ENCODE results near the gene FGF11.
"Not testable (repeated sequence)": the region's sequence is repeated elsewhere in the genome, so short reads cannot be mapped to it uniquely, and the experiment has no call there.

FGF11 gene

GRCh38 chr17:7479213-7480088 is 40.1 kb downstream of the FGF11 start, which contains the start of gene ZBTB4:
Gene ZBTB4, minus strand, starts transcription at chr17:7479631. Its CDS starts 12,830 bp downstream, at chr17:7466801.
- in situ Hi-C loops (cut with MboI; ENCODE audit: low pct_unique_long_range_greater_than_20kb, low sequenced_read_pairs, unreplicated experiment) = no loop called here
- TF ChIP-seq CTCF (IDR thresholded peaks at IDR 0.05; ENCODE audit: extremely low read depth, insufficient read depth, missing control alignments) = no peak
- DNase-seq (ENCODE audit: low spot score) = peak; percentile 86

- in situ Hi-C loops (cut with MboI; ENCODE audit: low pct_unique_long_range_greater_than_20kb, low sequenced_read_pairs, unreplicated experiment) = no loop called here
- no peak for TF ChIP-seq CTCF (IDR thresholded peaks at IDR 0.05; ENCODE audit: extremely low read depth, insufficient read depth, missing control alignments)
- no peak for DNase-seq (ENCODE audit: low spot score)
These were observed 40.7 kb downstream of the FGF11 start for GRCh38 chr17:7480089-7480384.

GRCh38 chr17:7481275-7481674 is 42.0 kb downstream of the FGF11 start, which contains the start of gene SLC35G6:
Gene SLC35G6, plus strand, starts transcription at chr17:7481446. Its CDS starts 71 bp downstream, at chr17:7481517.
- in situ Hi-C loops (cut with MboI; ENCODE audit: low pct_unique_long_range_greater_than_20kb, low sequenced_read_pairs, unreplicated experiment); DNase-seq (ENCODE audit: low spot score): not testable (repeated sequence)

- peak; percentile 9 for DNase-seq (ENCODE audit: low spot score)
- in situ Hi-C loops (cut with MboI; ENCODE audit: low pct_unique_long_range_greater_than_20kb, low sequenced_read_pairs, unreplicated experiment) = not testable (repeated sequence)
These were observed 42.8 kb downstream of the FGF11 start for GRCh38 chr17:7481842-7482741.

- in situ Hi-C loops (cut with MboI; ENCODE audit: low pct_unique_long_range_greater_than_20kb, low sequenced_read_pairs, unreplicated experiment) = not testable (repeated sequence)
These were observed 43.4 kb downstream of the FGF11 start for GRCh38 chr17:7482742-7483088.

GRCh38 chr17:7483255-7484066 is 44.1 kb downstream of the FGF11 start:
- in situ Hi-C loops (cut with MboI; ENCODE audit: low pct_unique_long_range_greater_than_20kb, low sequenced_read_pairs, unreplicated experiment) = no loop called here
- no peak for TF ChIP-seq CTCF (IDR thresholded peaks at IDR 0.05; ENCODE audit: extremely low read depth, insufficient read depth, missing control alignments)
- peak; percentile 92 for DNase-seq (ENCODE audit: low spot score)

More at GRCh38 chr17:7482742-7483088, 43.4 kb downstream of the FGF11 start:
- DNase-seq (ENCODE audit: low spot score) = not testable (repeated sequence)

GRCh38 chr17:7484067-7484918 is 45.0 kb downstream of the FGF11 start, which contains the start of gene POLR2A:
Gene POLR2A, plus strand, starts transcription at chr17:7484366.
- TF ChIP-seq CTCF (IDR thresholded peaks at IDR 0.05; ENCODE audit: extremely low read depth, insufficient read depth, missing control alignments) = no peak

More at GRCh38 chr17:7484067-7484918, 45.0 kb downstream of the FGF11 start, which contains the start of gene POLR2A:
- peak; percentile 97 for DNase-seq (ENCODE audit: low spot score)
- in situ Hi-C loops (cut with MboI; ENCODE audit: low pct_unique_long_range_greater_than_20kb, low sequenced_read_pairs, unreplicated experiment) = no loop called here
